Coronary artery (tissue), 2 donors: Measurements from ENCODE around the gene APCDD1L.

Experiments
- DNase-seq: peaks from one replicate; pipeline ENCODE4 v3.0.0-alpha.2; 2017; ENCODE audit warnings: low spot score
- H3K27ac ChIP-seq, 2 donors: fragments of 200-600 bp; sonication (generic); one replicate each; pipeline ENCODE4 v1.5.1; 2016 to 2019
- H3K4me3 ChIP-seq: fragments of 200-600 bp; sonication (generic); 2 replicates; pipeline ENCODE4 v1.5.1; 2016; ENCODE audit warnings: mild to moderate bottlenecking, moderate library complexity
- CTCF ChIP-seq: fragments of 200-600 bp; sonication (generic); IDR thresholded peaks from one replicate; pipeline ENCODE4 v1.5.1; 2019; ENCODE audit warnings: antibody characterized with exemption

The APCDD1L gene

DNA sequence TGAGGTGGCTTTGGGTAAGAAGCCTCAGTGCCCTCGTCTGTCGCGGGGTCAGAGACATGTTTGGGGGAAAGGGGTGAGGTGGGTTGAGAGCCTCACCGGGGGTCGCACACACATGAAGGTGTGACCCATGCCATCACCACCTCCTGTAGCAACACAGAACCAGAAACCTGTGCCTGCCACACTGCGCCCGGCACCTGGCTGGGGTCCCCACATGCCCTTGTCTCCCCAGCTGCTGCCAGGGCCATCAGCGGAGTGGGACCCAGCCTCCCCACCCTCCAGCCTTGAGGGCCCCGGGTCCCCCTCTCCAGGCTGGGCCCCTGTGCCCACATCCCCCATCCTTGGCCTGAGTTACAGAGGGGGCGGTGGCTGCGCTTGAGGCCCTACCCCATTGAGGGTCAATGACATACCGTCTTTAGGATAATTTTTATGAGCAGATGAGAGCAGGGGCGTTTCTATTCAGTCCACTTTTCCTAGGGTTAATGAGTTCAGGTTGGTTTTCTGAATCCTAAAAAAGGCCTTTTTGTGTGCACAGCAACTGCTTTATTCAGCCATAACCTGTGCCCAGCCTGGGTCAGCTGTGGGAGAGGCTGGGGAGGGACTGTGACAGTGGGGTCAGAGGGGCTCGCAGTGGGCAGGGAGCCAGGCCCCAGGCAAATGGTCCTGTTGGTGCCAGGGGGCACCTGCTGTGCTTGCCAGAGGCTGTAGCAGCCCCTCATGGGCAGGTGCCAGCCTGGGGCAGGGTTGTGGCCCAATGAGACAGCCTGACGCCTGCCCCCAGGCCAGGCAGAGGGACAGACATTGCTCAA lies 19.4 kb downstream of the APCDD1L start:
- no peak for DNase-seq
- Histone ChIP-seq H3K27ac (no peak overlapping the region), H3K4me3 (no peak overlapping the region)
- no peak for TF ChIP-seq CTCF

DNA sequence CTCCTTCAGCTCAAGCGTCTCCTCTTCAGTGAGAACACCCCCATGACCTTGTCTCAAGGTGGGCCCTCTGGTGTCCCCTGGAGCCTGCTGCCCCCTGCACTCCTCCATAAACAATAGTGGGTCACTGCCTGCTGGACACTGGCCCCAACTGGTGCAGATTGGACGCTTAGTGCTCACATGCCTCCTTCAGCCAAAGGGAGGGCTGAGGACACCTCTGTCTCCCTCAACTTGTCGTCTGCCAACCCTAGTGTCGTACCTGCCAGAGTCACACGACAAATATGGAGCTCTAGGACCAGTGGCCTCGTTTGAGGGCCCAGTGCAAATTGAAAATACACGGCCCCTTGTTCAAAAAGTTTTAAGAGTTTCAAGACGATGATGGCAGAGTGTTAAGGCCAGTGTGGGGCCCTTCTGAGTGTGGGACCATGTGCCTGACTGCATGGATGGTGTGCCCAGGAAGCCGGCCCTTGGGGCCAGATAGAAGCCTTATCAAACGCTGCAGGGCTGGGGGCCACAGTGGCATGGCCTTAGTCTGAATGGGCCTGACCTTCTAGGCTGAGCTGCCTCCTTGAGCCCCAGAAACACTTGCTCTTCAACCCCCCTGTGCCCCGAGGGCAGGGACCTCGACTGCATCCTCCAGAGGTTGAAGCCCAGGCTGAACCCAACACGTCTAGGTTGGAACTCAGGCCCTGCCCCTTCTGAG lies 20.1 kb downstream of the APCDD1L start:
- H3K4me3 ChIP-seq = no peak overlapping the region
- H3K27ac ChIP-seq = no peak overlapping the region
- no peak for DNase-seq
- TF ChIP-seq CTCF = no peak

- H3K4me3 ChIP-seq = no peak overlapping the region
- DNase-seq = no peak
- H3K27ac ChIP-seq = no peak overlapping the region
- TF ChIP-seq CTCF = no peak
Observed at GRCh38 chr20:58492795-58493524, 22.2 kb downstream of the APCDD1L start.

DNA sequence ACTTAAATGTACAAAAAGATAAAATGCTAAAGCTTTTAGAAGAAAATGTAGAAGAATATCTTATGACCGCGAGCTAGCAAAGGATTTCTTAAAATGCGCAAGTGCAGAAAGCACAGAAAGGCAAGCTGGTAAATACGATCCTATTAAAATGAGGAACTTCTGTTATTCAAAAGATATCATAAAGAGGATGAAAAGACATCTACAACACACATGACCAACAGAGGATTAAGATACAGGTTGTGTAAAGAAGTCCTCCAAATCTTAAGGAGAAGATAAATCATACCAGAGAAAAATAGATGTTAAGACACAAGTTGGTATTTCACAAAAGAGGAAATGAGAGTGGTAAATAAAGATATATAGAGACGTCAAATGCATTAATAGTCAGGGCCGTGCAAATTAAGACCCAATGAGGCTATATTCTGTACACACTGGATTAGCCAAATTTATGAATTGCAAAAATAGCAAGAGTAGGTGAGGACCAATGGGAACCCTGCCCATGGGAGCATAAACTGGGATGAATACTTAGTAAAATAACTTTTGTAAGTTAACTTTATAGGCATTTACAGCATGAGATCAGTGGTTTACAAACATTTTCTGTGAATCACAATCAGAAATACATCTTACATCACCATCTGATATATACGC lies 23.0 kb downstream of the APCDD1L start:
- H3K4me3 ChIP-seq = no peak overlapping the region
- no peak overlapping the region for H3K27ac ChIP-seq
- TF ChIP-seq CTCF = no peak
- no peak for DNase-seq

DNA sequence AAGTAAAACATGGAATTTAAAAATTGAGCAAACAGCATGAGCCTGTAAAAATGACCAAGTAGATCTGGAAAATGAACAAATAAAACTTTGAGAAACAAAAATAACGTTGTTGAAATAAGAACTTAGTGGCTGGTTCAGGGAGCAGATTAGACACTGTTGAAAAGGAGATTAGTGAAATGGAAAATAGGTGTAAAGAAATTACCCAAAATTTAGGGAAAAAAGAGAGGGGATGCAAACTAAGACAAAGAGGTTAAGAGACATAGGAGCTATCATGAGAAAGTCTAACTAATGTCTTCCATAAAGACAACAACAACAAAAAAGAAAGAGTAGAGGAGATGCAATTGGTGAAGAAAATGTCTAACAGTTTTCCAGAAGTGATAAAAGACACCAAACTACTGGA lies 29.0 kb downstream of the APCDD1L start:
- Histone ChIP-seq H3K4me3 (no peak overlapping the region), H3K27ac (no peak overlapping the region)
- TF ChIP-seq CTCF = no peak
- DNase-seq = no peak

GRCh38 chr20:58485393-58485792 lies 29.8 kb downstream of the APCDD1L start:
- no peak overlapping the region for H3K27ac ChIP-seq
- DNase-seq = no peak
- H3K4me3 ChIP-seq = no peak overlapping the region
- TF ChIP-seq CTCF = no peak
